ENCODE measurements around the gene PFDN6.

Gene PFDN6

GRCh38 chr6:33318426-33319073 lies 29.1 kb downstream of the PFDN6 start:
- H3K4me3 ChIP-seq (ENCODE audit: low read length), result peak overlapping the region; percentile 68
- DNase-seq (ENCODE audit: low read depth), result no peak
- TF ChIP-seq CTCF (IDR thresholded peaks at IDR 0.05; ENCODE audit: insufficient read depth, low read depth, low read length, missing control alignments), result no peak

GRCh38 chr6:33319939-33320314 lies 30.5 kb downstream of the PFDN6 start:
- TF ChIP-seq CTCF (IDR thresholded peaks at IDR 0.05; ENCODE audit: insufficient read depth, low read depth, low read length, missing control alignments), result no peak
- no peak for DNase-seq (ENCODE audit: low read depth)
- no peak overlapping the region for H3K4me3 ChIP-seq (ENCODE audit: low read length)

GRCh38 chr6:33320315-33321181 lies 31.1 kb downstream of the PFDN6 start:
- H3K4me3 ChIP-seq (ENCODE audit: low read length), result no peak overlapping the region
- DNase-seq (ENCODE audit: low read depth), result peak; percentile 92
- TF ChIP-seq CTCF (IDR thresholded peaks at IDR 0.05; ENCODE audit: insufficient read depth, low read depth, low read length, missing control alignments), result no peak

- no peak for DNase-seq (ENCODE audit: low read depth)
- no peak for TF ChIP-seq CTCF (IDR thresholded peaks at IDR 0.05; ENCODE audit: insufficient read depth, low read depth, low read length, missing control alignments)
- no peak overlapping the region for H3K4me3 ChIP-seq (ENCODE audit: low read length)
Observed at GRCh38 chr6:33321227-33321626, 31.8 kb downstream of the PFDN6 start.

- peak overlapping the region; percentile 91 for H3K4me3 ChIP-seq (ENCODE audit: low read length)
- DNase-seq (ENCODE audit: low read depth), result no peak
Observed at GRCh38 chr6:33323623-33323948, 34.2 kb downstream of the PFDN6 start.

GRCh38 chr6:33324125-33324524 lies 34.7 kb downstream of the PFDN6 start:
- no peak for DNase-seq (ENCODE audit: low read depth)
- H3K4me3 ChIP-seq (ENCODE audit: low read length), result peak overlapping the region; percentile 91
- TF ChIP-seq CTCF (IDR thresholded peaks at IDR 0.05; ENCODE audit: insufficient read depth, low read depth, low read length, missing control alignments), result no peak

More at GRCh38 chr6:33323623-33323948, 34.2 kb downstream of the PFDN6 start:
- TF ChIP-seq CTCF (IDR thresholded peaks at IDR 0.05; ENCODE audit: insufficient read depth, low read depth, low read length, missing control alignments), result no peak
